NCI-H1694 (cell line): Measurements from ENCODE around the gene EBF3.

Experiments used
- DNase-seq: peaks from one replicate; lab custom pipeline; 2025; lab: John Stamatoyannopoulos, UW

Gene EBF3

DNA sequence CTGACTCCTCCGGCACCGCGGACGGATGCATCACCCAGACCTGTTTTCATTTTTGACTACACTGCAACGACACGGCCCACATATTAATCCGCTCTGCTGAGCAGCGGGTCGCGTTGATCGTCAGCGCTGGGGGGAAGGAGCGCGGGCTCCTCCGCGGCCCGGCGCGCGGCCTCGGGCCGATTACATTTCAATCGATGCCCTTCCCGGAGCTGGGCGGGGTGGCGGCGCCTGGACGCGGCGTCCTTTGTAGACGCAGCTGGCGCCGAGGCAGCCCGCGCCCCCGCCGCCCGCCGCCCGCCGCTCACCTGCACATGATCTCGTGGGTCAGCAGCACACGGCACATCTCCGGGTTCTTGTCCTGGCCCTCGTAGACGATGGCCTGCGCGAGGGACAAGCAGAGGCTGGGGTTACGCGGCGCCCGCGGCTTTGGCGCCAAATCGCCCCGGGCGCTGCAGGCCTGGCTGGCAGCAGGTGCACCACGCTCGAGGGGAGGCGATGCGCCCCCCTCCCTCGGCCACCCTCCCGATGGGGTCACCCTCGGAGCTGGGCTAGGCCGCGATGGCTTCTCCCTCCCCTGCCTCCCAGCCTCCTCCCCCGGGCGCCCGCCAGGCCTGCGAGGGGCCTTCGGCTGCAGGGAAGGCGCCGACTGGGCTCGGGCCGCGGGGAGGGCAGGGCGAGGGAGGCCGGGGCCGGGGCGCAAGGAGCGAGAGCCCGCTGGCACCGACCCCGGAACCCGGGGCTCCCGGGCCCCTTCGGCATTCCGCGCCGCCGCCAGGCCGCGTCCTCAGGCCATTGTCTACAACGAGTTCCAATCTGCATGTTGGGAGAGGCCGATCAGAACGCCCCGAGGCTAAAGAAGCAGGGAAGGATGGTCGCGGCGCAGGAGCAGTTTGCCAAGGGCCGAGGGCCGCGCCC, 5.2 kb downstream of the EBF3 start:
- no peak for DNase-seq

DNA sequence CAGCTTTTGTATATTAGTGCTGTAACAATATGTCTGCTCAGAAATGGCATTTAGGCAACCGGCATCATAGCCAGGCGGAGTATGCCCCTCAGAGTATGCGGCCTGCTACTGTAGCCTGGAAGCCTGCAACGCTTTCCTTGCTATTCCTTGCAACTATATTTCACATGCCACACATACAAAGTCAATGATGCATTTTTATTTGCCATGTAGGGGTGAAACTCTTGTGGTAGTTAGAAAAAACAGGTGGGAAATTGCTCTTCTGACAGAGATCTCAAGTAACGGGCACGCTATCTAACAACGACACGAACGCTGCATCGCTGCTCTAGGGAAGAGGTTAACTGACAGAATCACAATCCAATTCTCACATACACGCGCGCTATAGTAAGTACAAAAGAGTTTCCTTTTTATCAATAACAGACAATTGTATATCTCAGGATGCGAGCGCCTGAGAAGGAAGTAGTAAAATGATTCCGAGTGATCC, 5.9 kb downstream of the EBF3 start:
- no peak for DNase-seq

DNA sequence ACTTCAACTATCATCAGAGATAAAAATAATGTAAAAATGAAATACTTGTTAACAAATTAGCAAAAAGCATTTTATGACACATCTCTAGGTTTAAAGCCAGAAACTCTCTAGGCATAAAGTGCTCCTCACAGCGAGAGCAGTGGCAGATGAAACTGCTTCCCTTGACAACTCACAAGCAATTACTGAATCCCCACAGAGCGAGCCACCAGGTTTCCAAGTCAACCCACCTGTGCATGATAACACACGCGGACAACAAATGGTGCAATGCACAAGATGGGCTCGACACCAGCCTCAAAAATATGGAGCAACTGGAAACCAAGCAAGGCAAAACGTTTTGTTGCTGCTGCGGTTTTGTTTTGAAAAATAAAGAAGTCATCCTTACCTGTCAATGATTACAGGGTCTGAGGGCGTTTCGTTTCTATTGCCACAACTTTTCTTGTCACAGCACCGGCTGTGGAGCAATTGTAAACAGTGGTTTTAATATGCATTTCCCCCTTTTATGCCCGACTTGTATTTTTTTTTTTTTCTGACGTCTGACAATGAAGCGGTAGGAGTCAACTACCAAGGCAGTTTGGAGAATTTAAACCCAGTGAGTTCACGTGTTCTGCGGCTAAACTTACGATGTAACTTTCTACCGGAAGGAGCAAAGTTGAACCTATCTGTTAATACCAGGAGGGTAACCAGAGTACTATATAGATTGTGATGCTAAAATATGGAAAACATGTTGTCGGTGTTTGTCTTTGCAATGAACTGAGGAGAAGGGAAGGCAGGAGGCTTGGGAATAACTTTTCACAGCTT, 7.0 kb downstream of the EBF3 start:
- no peak for DNase-seq

DNA sequence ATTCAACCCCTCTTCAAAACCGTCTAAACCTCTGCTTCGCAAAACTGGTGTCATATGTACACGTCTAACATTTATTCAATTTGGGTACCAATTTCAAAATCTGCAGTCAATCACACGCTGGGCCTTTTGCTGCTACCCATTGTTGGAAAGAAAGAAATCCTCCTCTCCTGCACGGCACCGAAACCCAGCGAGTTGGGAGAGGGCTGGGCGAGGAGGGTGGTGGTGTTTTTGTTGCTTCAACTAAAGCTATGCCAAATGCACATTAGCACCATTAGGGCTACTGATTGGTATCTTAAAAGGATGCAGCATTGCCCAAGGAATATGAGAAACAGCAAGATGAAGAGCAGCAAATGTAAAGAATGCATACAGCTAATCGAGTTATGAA, 7.8 kb downstream of the EBF3 start:
- DNase-seq = no peak

DNA sequence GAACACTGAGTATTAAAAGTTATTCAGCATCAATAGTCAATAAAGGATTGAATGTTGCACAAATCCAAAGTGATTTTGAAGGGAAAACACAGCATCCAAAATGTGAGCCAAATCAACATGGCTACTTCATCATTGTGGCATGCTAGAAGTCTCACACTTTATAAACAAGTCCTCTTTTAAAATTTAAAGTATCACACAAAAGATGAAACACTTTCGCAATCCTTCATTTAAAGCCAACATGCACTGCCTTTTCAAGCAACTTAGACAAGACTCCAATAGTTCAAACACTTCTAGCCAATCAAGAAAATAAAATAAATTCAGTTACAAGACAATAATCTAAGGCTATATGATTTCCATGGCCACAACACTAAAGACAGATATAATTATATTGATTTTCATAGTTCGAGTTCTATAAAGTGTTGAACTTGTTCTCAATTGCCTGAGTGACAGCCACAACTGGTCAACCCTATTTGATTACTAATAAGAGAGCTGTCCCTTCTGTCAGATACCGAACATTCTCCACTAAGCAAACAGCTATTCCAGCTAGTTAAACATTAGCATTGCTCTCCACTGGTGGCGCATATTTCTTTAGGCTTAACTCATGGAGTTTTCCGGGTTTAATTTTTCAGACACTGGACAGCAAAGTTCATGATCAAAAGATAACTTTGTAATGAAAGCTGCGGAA, 8.3 kb downstream of the EBF3 start:
- no peak for DNase-seq

DNA sequence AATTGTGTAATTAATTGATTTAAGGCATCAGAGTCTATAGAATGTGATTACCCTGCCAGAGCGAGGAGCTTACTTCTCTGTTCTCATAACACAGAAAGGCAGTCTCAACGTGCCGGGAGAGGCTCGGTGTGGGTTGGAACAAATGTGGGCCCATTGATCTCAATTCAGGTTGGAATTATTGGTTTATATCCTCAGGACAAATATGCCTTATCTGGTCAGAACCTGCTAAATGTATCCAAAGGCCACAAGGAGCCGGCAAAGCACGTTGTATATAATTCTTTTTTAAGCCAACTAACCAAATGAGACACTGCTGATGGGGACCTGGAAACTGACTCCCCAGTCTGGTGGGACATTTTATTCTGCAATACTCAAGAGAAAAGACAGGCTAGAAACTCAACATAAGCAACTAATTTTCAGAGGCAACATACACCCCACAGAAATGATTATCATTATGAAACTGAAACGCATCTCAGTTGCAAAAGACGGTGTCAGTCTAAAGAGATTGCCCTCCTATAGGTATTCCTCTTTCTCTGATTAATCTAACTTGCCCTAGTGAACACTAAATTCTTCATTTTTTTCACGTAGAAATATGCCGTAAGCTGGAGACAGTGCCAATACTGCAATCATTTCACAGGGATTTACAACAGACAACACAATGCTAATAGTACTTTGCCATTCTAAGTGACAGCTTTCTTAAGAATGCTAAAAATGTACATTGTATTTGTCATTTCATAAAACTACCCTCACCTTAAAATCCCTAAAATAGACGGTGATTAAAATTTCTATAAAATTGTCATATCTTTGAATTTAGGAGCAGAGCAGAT, 9.4 kb downstream of the EBF3 start:
- no peak for DNase-seq

DNA sequence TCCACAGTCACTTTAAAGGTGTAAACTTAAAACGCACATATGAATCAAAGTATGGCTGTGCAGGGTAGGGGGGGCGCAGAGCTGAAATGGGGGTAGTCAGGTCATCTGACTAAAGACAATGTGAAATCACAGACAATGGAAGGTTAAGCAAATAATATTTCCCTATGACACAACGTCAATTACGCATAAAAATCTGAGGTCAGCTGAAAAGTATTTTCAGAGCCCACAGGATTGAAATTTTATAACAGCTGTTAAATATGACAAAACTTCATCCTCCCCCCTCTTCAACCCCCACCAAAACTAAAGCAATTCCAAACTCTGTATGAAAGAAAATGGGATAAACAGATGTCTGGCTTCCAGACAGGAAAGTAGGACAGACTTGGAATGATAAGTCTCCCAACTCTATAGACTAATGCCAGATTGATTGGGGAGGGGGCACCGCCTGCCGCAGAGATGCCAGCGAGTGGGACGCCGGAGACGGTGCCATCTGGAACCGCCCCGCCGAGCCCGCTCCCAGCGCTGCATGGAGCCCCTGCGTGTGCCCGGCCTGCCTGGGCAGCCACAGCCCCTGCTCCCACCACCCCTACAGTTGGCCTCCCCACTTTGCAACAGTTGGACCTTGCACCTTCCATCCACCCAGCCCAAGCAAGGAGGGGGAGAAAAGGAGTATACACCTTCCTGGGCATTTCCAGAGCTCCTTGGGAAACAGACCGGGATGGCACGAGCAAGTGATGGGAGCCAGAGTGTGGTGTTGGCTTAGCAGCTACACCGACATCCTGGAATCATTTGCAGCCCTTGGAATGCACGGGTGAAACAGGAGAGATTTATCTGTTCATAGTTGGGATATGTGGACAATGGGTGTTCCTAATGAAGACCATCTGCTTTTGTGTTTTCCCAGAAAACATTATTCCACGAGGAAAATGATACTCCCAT, 10.7 kb downstream of the EBF3 start:
- DNase-seq = no peak

DNA sequence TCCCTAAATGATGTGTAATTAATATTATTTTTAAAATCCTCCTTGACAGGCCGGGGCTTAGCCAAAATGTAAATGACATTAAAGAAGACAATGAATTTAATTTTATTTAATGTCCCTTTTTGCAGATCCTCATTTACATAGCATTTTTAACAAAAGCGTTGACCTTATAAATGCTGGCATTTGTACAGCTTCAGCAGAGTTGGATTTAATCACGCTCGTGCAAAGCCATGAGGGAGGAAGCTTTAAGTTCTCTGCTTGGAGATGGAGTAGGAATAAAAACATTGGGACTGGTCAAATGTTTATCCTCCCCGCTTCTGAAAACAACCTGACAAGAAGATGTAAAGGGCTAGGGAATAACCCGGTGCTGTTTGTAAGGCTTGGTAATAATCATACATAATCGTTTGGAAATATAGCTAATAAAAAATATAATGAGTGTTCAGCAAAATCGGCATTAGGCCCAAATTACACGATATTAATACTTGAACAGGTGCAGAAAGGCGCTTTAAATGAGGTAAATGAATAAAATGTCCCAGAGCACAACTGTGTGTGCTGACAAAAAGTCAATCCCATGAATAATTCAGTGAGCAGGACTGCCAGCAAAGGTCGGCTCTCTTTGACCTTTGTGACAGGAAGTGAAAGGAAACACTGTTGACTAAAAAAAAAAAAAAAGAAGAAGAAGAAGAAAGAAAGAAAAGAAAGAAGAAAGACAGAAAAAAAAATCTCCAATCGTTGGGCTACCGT, 11.5 kb downstream of the EBF3 start:
- no peak for DNase-seq

DNA sequence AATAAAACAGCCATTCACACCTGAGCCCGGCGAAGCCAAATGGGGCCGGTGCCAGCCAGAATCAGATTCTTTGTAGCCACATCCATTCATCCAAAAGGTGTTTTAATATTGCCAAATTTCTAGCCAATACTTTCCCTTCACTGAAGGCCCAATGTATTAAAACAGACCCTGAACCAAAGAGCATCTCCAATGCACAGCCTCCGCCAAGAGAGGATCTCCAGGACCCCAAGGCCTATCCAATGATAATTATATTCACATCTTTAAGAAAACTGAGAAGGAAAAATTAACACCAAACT, 12.2 kb downstream of the EBF3 start:
- no peak for DNase-seq

DNA sequence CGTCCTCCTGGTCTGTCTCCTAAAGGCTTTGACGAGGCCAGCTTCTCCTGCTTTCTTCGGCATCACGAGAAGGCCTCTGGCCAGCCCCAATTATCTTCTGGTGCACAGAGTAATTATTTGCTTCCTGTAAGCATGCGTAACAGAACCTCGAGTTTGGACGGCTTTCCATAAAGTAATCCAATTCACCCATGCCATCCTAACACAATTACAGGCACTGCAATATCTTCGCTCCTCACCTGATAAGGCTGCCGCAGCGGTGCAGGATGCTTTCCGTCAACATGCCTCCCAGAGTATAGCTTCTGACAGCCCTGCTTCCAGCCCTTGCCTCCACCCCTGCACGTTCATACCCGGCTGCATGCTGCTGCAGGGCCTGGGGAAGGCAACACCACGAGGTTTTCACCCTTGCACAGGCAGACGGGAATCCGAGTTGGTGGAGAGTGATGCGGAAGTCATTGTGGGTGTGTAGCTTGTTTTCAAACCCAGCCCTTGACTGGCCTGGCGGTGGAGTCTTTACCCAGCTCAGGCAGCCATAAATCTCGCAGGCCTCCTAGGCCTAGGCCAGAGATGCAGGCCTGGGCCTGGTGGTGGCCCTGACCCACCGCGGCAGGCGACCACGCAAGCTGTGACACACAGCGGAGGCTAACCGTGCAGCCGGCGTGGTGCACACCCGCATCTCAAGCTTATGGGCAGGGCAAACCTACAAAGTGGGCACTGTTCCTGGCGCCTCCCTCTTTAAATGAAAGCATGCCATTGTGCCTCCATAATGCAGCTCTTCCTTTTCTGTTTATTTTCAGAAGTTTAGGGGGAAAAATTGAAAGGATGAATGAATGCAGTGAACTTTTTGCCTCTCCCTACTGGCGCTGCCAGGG, 12.7 kb downstream of the EBF3 start:
- no peak for DNase-seq

DNA sequence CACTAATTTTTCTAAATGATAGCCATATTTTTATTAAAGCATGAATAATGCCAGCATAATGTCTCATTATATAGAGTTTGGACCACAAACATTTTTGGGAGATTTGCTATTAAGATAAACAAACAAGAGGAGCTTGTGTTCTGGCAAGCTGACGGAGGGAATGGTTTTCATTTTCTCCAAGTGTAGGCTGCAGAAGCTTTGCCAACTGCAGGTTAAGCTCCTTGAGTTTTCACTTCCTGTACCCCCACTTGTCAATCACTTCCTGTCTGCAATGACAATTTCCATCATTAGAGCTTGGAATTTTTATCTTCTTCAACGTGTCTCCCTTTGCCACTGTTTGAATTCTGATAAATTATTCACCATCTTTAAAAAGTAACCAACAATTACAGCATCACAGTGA, 13.4 kb downstream of the EBF3 start:
- no peak for DNase-seq

DNA sequence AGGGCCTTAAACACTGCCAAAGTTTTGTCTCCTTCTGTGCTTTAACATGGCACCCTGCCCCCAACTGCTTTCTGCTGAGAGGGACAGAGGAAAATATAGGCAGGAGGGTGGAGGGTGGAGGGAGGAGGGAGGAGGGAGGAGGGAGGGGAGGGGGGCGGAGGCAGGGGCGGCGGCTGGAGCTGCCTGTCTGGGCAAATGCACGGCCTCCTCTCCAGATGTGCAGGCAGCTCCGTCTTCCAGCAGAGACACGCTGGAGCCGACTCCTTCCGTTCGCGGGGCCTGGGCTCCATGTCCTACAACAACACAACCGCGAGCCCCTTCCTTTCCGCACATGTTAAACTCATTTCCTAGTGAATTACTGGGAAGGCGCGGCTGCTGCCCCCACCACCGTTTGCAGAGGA, 14.2 kb downstream of the EBF3 start:
- DNase-seq = no peak

DNA sequence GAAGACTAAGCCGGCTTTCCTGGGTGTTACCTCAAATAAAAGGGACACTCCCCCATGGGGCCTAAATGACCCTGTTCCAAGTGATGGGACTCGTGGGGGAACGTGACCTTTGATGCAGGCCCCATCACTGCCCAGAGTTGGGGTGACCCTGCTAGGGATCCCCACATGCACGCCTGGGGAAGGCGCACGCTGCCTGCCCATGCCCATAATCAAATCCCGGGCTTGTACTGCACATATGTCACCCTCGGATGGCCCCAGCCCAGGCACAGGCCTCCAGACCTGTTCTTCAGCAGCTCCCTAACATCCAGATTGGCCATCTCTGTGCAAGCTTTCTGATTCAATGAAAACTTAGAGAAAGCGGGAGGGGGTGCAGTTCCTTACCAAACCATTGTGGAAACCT, 14.7 kb downstream of the EBF3 start:
- DNase-seq = no peak

DNA sequence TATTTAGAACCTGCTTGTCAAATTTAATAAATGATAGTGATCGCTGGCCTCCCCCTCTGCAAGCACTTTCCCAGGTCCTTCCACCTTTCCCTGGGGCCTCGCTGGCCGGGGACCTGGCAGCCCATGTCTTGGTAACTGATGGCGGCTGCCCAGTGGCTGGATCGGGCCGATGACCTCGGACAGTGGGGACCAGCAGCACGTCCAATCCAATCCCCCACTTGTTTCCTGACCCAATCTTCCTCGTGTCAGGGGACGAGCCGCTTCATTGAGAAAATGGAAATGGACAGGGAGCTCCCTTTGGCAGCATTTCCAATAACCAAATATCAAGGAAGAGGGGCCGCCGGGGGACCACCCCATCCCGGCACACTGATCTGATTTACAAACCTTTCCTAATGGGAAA, 17.2 kb downstream of the EBF3 start:
- no peak for DNase-seq

DNA sequence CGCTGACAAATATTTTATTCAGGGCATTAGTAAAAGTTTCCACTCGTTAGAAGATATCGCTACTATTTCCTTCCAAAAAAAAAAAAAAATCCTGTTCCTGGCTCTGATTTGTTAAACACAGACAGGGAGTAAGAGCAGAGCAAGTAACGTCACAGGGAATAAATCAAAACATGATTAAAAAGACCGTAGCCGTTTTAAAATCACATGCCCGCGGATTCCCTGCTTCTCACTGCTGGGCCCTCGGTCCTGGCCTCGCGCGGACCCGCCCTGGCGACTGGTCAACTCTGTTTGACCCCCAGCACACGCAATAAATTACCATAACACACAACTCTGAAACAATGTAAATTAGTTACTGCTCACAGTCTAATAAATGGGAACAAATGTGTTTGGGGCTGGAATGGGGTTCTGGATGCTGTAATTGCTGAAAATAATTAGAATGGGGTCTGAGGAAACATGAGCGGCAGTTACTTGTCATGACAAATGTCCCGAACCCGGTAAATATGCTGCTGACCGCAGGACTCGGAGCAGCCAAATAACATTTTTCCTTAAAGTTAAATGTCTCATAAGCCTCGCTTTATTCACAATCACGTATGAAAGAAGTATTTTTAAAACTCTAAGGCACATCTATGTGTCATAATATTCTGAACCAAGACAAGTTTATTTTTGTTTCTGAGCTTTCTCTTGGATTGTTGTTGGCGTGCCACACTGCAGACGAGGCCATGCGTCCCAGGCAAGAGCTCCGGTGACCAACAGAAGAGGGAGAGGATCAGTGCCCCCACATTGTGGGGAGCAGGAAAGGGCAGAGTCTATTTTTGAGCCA, 17.9 kb downstream of the EBF3 start:
- DNase-seq = no peak

DNA sequence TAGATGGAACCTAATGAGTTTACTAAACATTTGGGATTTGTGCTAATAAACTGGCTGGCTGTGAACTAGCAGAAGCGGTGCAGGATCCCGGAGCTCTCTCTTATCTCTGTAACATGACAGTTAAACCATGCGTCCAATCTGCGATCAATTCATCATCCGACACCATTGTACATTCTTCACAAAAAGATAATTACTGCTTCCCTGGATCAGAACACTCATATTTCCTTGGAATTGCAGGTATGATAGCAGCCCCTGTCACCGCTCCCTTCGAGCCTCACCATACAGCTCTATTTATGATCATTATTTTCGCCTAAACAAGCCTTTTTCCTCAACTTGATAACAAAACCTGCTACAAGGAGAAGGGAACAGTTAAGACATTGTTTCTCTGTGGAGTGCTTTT, 18.5 kb downstream of the EBF3 start:
- no peak for DNase-seq

DNA sequence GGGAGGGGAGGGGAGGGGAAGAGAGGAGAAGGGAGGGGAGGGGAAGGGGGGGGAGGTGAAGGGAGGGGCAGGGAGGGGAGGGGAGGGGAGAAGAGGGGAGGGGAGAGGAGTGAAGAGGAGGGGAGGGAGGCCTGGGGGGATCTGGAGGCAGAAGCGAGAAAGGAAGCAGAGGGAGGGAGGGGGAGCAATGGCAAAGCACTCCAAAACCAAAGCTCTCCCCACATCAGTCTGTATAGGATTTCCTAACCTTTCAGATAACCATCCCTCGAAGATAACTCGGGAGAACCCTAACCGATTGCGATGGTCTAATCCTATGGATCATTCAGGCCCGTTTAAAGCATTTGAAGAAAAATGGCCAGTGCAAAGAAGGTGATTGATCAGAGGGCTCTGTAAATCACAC, 19.0 kb downstream of the EBF3 start:
- no peak for DNase-seq

DNA sequence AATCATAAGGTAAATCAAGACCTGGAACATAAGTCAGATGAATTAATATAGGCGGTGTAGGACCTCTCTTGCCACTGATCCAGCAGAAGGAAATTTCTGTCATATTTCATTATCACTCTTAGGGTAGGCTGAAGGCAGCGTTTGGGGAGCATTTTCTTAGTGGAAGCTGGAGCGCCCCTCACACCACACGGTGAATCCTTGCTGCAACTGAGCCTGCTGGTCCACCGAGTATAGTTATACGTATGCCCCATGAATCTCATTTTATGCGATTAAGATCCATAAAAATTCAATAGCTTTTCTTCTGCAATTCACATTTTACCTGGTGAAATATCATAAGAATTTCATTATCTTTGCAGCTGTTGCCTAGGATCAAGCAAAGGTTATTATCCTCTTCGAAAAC, 19.6 kb downstream of the EBF3 start:
- DNase-seq = no peak
